WI38 (cell line): ENCODE results near the gene KCTD21.

Experiments
- H3K4me3 ChIP-seq: 2 replicates; pipeline ENCODE4 v1.5.1; 2011; ENCODE audit warnings: low read depth, mild to moderate bottlenecking, control low read depth, low read length
- CTCF ChIP-seq: IDR thresholded peaks from 2 replicates; pipeline ENCODE4 v1.5.1; 2012; ENCODE audit warnings: low read depth, mild to moderate bottlenecking, control low read depth, low read length

The KCTD21 gene

GRCh38 chr11:78202733-78203167 is 14.3 kb upstream of the KCTD21 start:
- TF ChIP-seq CTCF: no peak
- H3K4me3 ChIP-seq: no peak overlapping the region

GRCh38 chr11:78201096-78201818 is 12.8 kb upstream of the KCTD21 start:
- TF ChIP-seq CTCF: no peak
- H3K4me3 ChIP-seq: no peak overlapping the region

GRCh38 chr11:78200553-78200952 is 12.1 kb upstream of the KCTD21 start:
- no peak overlapping the region for H3K4me3 ChIP-seq
- TF ChIP-seq CTCF: no peak

GRCh38 chr11:78200061-78200460 is 11.6 kb upstream of the KCTD21 start:
- H3K4me3 ChIP-seq: no peak overlapping the region
- no peak for TF ChIP-seq CTCF

DNA sequence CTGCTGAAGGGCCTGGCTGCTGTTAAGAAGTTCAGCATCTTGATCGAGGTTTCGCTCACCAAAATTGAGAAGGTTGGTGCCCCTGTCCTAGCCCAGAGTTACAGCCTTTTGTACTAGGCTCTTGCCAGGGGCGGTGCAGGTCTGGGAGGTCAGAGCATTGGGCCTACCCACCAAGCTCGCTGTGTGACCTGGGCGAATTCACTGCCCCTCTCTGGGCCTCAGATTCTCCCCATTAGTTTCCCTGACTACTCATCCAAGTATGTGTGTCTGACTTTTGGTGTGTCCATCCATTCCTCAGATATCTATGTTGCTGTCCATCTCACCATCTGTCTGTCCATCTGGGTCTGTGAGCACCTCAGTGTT is 11.2 kb upstream of the KCTD21 start:
- H3K4me3 ChIP-seq: no peak overlapping the region
- no peak for TF ChIP-seq CTCF

DNA sequence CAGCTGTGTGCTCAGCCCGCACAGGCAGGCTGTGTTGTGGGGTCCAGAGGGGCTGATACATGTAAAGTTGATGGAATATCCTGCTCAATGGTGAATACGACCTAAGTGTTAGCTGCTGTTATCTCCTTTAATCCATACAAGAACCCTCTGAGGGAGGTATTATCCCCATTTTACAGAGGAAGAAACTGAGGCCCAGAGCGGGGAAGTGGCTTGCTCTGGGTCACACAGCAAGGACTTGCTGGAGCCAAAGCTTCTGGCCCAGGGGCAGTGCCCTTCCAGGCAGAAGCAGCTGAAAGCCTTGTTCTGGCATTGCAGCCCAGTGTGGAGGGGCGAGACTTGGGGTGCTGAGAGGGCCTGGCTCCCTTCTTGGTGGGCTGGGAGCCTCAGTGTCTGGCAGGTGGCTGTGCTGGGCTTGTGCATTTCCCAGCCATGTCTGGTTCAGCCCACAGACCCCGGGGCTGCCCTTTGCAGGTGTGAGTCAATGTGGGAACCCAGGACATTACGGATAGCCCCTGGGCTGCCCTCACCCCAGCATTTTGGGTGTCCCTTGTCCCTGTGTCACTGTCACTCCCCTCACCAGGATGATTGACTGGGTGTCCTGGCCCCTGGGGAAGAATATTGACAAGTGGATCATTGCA is 10.7 kb upstream of the KCTD21 start:
- H3K4me3 ChIP-seq: no peak overlapping the region
- no peak for TF ChIP-seq CTCF

GRCh38 chr11:78197816-78198215 is 9.4 kb upstream of the KCTD21 start:
- H3K4me3 ChIP-seq: no peak overlapping the region
- no peak for TF ChIP-seq CTCF
